ENCODE data around the gene KRT6C. TPM values are rescaled to one million over a fixed set of nuclear protein-coding genes. Genes with fewer than 3 reads are reported as not detected.

Gene KRT6C
- total and polyA plus RNA-seq, 2 experiments from 2014 or later, result not detected

DNA sequence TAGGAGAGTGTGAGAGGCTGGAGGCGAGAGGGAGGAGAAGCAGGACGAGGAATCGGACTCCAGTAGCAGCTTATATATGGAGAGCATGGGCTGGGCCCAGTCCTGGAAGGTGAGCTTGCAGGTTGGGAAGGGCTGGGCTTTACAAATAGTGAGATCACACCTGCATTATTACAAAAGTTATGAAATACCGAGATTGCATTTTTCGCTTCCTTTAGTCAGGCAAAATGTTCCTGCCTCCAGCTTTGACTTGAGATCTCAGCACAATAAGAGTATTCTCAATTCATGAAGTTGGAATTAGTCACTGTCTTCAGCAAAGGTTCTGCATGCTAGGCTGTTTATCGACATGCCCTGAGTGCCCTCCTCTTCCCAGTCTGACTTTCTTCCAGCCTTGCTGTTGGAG is 21.5 kb downstream of the KRT6C start, which contains the start of gene KRT6B:
Gene KRT6B (minus strand): TSS at position 46 of the 400 bp plus-strand sequence. CDS start 68 bp downstream, outside the sequence.
- no peaks in the 10 kb centered on the region for H3K4me1 ChIP-seq (ENCODE audit: insufficient read depth)
- H4K20me1 ChIP-seq (replicated peaks; ENCODE audit: insufficient read depth), result no peaks in the 10 kb centered on the region
- Mint-ChIP-seq H3K4me1 (peaks cover 13% of the 10 kb centered on the region), H3K9me3 (no peaks in the 10 kb centered on the region; the same call in none of the 3 replicates), H3K36me3 (ENCODE audit: low read depth) (no peaks in the 10 kb centered on the region), H3K27ac (no peak within 1 kb of the TSS), H3K27me3 (ENCODE audit: insufficient read depth, low read depth, poor library complexity) (peaks cover 3% of the 10 kb centered on the region), H3K4me3 (no peak within 1 kb of the TSS)
- no peaks in the 10 kb centered on the region for H3K9me2 ChIP-seq (ENCODE audit: insufficient read depth)
- H3K36me3 ChIP-seq (ENCODE audit: insufficient read depth), result no peaks in the 10 kb centered on the region
- no peaks in the 10 kb centered on the region for H3F3A ChIP-seq (replicated peaks; ENCODE audit: low read depth)
- no peak within 1 kb of the TSS for H2AFZ ChIP-seq
- no peaks in the 10 kb centered on the region for H3K27me3 ChIP-seq (ENCODE audit: insufficient read depth)
- no peak for ATAC-seq
- no peaks in the 10 kb centered on the region for H3K79me2 ChIP-seq (replicated peaks; ENCODE audit: insufficient read depth)
- H3K4me2 ChIP-seq, result no peak within 1 kb of the TSS
- H3K4me3 ChIP-seq, result no peak within 1 kb of the TSS
- TF ChIP-seq, protein P1, sequence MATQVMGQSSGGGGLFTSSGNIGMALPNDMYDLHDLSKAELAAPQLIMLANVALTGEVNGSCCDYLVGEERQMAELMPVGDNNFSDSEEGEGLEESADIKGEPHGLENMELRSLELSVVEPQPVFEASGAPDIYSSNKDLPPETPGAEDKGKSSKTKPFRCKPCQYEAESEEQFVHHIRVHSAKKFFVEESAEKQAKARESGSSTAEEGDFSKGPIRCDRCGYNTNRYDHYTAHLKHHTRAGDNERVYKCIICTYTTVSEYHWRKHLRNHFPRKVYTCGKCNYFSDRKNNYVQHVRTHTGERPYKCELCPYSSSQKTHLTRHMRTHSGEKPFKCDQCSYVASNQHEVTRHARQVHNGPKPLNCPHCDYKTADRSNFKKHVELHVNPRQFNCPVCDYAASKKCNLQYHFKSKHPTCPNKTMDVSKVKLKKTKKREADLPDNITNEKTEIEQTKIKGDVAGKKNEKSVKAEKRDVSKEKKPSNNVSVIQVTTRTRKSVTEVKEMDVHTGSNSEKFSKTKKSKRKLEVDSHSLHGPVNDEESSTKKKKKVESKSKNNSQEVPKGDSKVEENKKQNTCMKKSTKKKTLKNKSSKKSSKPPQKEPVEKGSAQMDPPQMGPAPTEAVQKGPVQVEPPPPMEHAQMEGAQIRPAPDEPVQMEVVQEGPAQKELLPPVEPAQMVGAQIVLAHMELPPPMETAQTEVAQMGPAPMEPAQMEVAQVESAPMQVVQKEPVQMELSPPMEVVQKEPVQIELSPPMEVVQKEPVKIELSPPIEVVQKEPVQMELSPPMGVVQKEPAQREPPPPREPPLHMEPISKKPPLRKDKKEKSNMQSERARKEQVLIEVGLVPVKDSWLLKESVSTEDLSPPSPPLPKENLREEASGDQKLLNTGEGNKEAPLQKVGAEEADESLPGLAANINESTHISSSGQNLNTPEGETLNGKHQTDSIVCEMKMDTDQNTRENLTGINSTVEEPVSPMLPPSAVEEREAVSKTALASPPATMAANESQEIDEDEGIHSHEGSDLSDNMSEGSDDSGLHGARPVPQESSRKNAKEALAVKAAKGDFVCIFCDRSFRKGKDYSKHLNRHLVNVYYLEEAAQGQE (IDR thresholded peaks at IDR 0.05; ENCODE audit: unreplicated experiment), result no peak
- TF ChIP-seq CTCF (conservative IDR thresholded peaks at IDR 0.05; ENCODE audit: low read depth in 2 of 2) (no peak), JUNB (IDR thresholded peaks at IDR 0.05; ENCODE audit: unreplicated experiment) (no peak), EZH2 (IDR thresholded peaks at IDR 0.05; ENCODE audit: low read depth, unreplicated experiment) (no peak), ZNF462 (CRISPR knock-in tag; IDR thresholded peaks at IDR 0.05) (no peak), ZNF114 (CRISPR knock-in tag; IDR thresholded peaks at IDR 0.05) (no peak), EZH2phosphoT487 (IDR thresholded peaks at IDR 0.05; ENCODE audit: unreplicated experiment) (no peak), POLR2AphosphoS5 (IDR thresholded peaks at IDR 0.05; ENCODE audit: low read depth) (no peak), NANOG (IDR thresholded peaks at IDR 0.05; ENCODE audit: borderline replicate concordance) (no peak), STAT1 (IDR thresholded peaks at IDR 0.05; ENCODE audit: unreplicated experiment) (no peak), ZNF331 (CRISPR knock-in tag; IDR thresholded peaks at IDR 0.05; ENCODE audit: low read depth) (no peak), CREB1 (CRISPR knock-in tag; IDR thresholded peaks at IDR 0.05; ENCODE audit: low read depth) (no peak)
- TF ChIP-seq, protein P2, sequence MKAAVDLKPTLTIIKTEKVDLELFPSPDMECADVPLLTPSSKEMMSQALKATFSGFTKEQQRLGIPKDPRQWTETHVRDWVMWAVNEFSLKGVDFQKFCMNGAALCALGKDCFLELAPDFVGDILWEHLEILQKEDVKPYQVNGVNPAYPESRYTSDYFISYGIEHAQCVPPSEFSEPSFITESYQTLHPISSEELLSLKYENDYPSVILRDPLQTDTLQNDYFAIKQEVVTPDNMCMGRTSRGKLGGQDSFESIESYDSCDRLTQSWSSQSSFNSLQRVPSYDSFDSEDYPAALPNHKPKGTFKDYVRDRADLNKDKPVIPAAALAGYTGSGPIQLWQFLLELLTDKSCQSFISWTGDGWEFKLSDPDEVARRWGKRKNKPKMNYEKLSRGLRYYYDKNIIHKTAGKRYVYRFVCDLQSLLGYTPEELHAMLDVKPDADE (IDR thresholded peaks at IDR 0.05), result no peak
- no peak for DNase-seq (ENCODE audit: low spot score)
- no peak within 1 kb of the TSS for H3K27ac ChIP-seq (ENCODE audit: low read depth)

Data from GM23338 (cell line).